ENCODE measurements around the gene CMBL.
"Not testable (repeated sequence)": the region's sequence is repeated elsewhere in the genome, so short reads cannot be mapped to it uniquely, and the experiment has no call there.

Gene CMBL

DNA sequence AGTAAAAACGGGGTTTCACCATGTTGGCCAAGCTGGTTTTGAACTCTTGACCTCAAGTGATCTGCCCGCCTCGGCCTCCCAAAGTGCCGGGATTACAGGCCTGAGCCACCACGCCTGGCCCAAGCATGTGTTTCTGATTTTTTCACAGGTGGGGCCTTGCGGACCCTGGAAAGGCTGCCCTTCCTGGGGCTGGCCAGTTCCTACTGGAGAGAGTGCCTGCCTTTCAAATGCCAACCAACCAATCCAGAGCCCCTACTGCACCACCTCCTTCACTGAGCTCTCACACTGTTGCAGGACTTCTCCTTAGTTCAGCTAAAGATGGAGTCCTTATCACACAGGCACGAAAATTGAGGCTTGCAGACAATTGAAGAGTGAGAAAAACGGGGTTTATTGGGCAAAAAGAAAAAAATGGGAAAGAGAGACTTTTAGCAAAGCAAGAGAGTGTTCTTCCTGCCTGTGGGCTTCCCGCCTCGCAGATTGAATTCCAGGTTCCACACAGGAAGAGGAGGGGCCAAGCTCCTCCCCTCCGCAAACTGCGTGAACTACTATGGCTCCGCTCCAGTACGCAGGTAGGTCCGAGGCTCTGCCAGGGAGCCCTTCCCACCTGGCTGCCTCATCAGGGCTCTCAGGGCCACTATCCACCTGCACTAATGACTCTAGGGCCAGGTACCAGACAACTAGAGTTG lies 8.3 kb upstream of the CMBL start:
- TF ChIP-seq, protein P1, sequence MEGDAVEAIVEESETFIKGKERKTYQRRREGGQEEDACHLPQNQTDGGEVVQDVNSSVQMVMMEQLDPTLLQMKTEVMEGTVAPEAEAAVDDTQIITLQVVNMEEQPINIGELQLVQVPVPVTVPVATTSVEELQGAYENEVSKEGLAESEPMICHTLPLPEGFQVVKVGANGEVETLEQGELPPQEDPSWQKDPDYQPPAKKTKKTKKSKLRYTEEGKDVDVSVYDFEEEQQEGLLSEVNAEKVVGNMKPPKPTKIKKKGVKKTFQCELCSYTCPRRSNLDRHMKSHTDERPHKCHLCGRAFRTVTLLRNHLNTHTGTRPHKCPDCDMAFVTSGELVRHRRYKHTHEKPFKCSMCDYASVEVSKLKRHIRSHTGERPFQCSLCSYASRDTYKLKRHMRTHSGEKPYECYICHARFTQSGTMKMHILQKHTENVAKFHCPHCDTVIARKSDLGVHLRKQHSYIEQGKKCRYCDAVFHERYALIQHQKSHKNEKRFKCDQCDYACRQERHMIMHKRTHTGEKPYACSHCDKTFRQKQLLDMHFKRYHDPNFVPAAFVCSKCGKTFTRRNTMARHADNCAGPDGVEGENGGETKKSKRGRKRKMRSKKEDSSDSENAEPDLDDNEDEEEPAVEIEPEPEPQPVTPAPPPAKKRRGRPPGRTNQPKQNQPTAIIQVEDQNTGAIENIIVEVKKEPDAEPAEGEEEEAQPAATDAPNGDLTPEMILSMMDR (IDR thresholded peaks at IDR 0.05; ENCODE audit: low read depth, low read length), result no peak
- TF ChIP-seq EZH2phosphoT487 (IDR thresholded peaks at IDR 0.05; ENCODE audit: low read depth), result no peak
- Histone ChIP-seq H3K4me2 (ENCODE audit: low read length) (no peak overlapping the region), H2AFZ (ENCODE audit: low read depth, low read length) (no peak overlapping the region), H3K27me3 (ENCODE audit: low read depth, low read length) (no peaks in the 10 kb centered on the region), H3K36me3 (replicated peaks; ENCODE audit: low read depth, low read length) (no peaks in the 10 kb centered on the region), H3K4me1 (ENCODE audit: low read length) (peaks cover 12% of the 10 kb centered on the region), H3K4me3 (ENCODE audit: low read length) (no peak overlapping the region), H3K27ac (ENCODE audit: low read length) (no peak overlapping the region), H3K9me3 (ENCODE audit: insufficient read depth, low read length) (no peaks in the 10 kb centered on the region), H3K9ac (ENCODE audit: low read length) (no peak overlapping the region), H3K79me2 (ENCODE audit: low read length) (no peaks in the 10 kb centered on the region), H4K20me1 (ENCODE audit: insufficient read depth, low read length) (no peaks in the 10 kb centered on the region)

DNA sequence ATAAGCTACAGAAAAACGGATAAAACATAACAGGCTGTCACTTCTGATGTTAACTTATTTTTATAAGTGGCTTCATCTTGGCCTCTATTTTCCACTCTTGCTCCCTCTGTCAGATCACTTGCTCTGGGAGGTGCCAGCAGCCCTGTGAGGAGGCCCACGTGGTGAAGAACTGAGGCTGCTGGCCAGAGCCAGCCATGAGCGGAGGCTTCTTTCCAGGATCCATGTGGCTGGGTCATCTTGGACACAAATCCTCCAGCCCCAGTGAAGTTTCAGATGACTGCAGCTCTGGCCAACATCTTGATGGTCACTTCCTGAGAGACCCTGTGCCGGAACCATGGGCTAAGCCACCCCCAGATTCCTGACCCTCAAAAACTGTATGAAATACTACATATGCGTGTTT lies 7.5 kb upstream of the CMBL start:
- Histone ChIP-seq H3K27me3 (ENCODE audit: low read depth, low read length) (no peaks in the 10 kb centered on the region), H3K79me2 (ENCODE audit: low read length) (no peaks in the 10 kb centered on the region), H2AFZ (ENCODE audit: low read depth, low read length) (no peak overlapping the region), H3K4me2 (ENCODE audit: low read length) (no peak overlapping the region), H3K27ac (ENCODE audit: low read length) (no peak overlapping the region), H3K4me1 (ENCODE audit: low read length) (peaks cover 18% of the 10 kb centered on the region), H4K20me1 (ENCODE audit: insufficient read depth, low read length) (no peaks in the 10 kb centered on the region), H3K4me3 (ENCODE audit: low read length) (no peak overlapping the region), H3K9me3 (ENCODE audit: insufficient read depth, low read length) (no peaks in the 10 kb centered on the region), H3K9ac (ENCODE audit: low read length) (no peak overlapping the region), H3K36me3 (replicated peaks; ENCODE audit: low read depth, low read length) (no peaks in the 10 kb centered on the region)
- TF ChIP-seq, protein P1 (IDR thresholded peaks at IDR 0.05; ENCODE audit: low read depth, low read length), result no peak
- no peak for TF ChIP-seq EZH2phosphoT487 (IDR thresholded peaks at IDR 0.05; ENCODE audit: low read depth)

DNA sequence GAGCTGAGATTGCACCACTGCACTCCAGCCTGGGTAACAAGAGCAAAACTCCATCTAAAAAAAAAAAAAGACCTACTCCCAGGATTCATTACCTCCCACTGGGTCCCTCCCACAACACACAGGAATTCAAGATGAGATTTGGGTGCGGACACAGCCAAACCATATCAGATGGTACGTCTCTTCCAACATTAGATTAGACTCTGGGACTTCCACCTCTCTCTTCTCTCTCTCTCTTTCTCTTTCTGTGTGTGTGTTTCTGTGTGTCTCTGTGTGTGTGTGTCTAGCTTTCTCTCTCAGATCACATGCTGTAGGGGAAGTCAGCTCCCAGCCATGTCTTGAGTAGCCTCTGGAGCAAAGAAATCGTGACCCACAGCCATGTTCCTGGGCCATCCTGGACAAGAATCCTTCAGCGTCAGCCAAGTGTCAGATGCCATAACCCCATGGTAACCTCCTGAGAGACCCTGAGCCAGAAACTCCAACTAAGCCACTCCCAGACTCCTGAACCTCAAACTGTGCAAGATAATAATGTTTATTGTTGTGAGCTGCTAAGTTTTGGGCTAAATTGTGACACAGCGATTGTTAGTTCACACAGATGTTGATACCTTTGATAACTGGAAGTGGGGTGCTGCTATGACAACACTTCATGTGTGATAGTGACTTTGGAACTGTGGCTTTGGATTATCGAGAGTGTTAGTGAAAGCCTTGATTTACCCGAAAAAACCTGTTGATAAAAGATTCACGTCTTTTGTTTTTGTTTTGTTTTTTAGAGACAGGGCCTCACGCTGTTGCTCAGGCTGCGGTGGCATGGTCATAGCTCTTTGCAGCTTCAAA lies 4.1 kb upstream of the CMBL start:
- H3K36me3 ChIP-seq (replicated peaks; ENCODE audit: low read depth, low read length), result no peaks in the 10 kb centered on the region
- H3K9me3 ChIP-seq (ENCODE audit: insufficient read depth, low read length), result no peaks in the 10 kb centered on the region
- H3K4me3 ChIP-seq (ENCODE audit: low read length), result no peak overlapping the region
- H2AFZ ChIP-seq (ENCODE audit: low read depth, low read length), result no peak overlapping the region
- peaks cover 8% of the 10 kb centered on the region; the same call in 1 of the 2 replicates for H3K27me3 ChIP-seq (ENCODE audit: low read depth, low read length)
- no peak overlapping the region for H3K4me2 ChIP-seq (ENCODE audit: low read length)
- no peaks in the 10 kb centered on the region for H4K20me1 ChIP-seq (ENCODE audit: insufficient read depth, low read length)
- no peak overlapping the region for H3K9ac ChIP-seq (ENCODE audit: low read length)
- TF ChIP-seq, protein P1 (IDR thresholded peaks at IDR 0.05; ENCODE audit: low read depth, low read length), result no peak
- TF ChIP-seq EZH2phosphoT487 (IDR thresholded peaks at IDR 0.05; ENCODE audit: low read depth), result no peak
- H3K4me1 ChIP-seq (ENCODE audit: low read length), result peaks cover 10% of the 10 kb centered on the region; the same call in 1 of the 2 replicates
- no peak overlapping the region for H3K27ac ChIP-seq (ENCODE audit: low read length)
- H3K79me2 ChIP-seq (ENCODE audit: low read length), result no peaks in the 10 kb centered on the region

DNA sequence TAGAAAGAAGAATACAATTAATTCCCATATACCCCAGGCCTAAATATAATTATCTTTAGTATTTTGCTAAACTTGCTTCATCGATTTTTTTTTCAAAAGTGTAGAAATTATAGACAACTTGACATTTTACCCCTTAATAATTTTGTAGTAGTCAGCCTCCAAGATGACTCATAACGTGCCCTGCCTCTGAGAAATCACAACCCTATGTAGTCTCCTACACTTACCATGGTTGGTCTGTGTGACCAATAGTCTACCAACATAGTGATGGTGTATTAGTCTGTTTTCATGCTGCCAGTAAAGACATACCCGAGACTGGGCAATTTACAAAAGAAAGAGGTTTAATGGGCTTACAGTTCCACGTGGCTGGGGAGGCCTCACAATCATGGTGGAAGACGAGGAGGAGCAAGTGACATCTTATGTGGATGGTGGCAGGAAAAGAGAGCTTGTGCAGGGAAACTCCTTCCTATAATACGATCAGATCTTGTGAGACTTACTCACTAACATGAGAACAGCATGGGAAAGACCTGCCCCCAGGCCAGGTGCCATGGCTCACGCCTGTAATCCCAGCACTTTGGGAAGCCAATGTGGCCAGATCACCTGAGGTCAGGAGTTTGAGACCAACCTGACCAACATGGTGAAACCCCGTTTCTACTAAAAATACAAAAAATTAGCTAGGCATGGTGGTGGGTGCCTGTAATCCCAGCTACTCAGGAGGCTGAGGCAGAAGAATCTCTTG lies 3.3 kb upstream of the CMBL start:
- not testable (repeated sequence) for H3K9me3 ChIP-seq (ENCODE audit: insufficient read depth, low read length); H3K4me2 ChIP-seq (ENCODE audit: low read length); H4K20me1 ChIP-seq (ENCODE audit: insufficient read depth, low read length); H3K9ac ChIP-seq (ENCODE audit: low read length); H3K27me3 ChIP-seq (ENCODE audit: low read depth, low read length); H3K36me3 ChIP-seq (replicated peaks; ENCODE audit: low read depth, low read length); H3K4me3 ChIP-seq (ENCODE audit: low read length); H3K27ac ChIP-seq (ENCODE audit: low read length); H2AFZ ChIP-seq (ENCODE audit: low read depth, low read length); H3K79me2 ChIP-seq (ENCODE audit: low read length)
- peaks cover 10% of the 10 kb centered on the region; the same call in 1 of the 2 replicates for H3K4me1 ChIP-seq (ENCODE audit: low read length)

All from OCI-LY3 (cell line).